HG02981 (cell line): ENCODE measurements around the gene AFF2.
"Not testable (repeated sequence)": the region's sequence is repeated elsewhere in the genome, so short reads cannot be mapped to it uniquely, and the experiment has no call there.

ENCODE experiments used
- ATAC-seq: cut with Tn5 transposase; IDR thresholded peaks from one replicate; pipeline ENCODE4 v1.9.1; 2021; ENCODE audit warnings: mild to moderate bottlenecking, moderate library complexity; ENCODE audit not compliant: unreplicated experiment

AFF2 gene

DNA sequence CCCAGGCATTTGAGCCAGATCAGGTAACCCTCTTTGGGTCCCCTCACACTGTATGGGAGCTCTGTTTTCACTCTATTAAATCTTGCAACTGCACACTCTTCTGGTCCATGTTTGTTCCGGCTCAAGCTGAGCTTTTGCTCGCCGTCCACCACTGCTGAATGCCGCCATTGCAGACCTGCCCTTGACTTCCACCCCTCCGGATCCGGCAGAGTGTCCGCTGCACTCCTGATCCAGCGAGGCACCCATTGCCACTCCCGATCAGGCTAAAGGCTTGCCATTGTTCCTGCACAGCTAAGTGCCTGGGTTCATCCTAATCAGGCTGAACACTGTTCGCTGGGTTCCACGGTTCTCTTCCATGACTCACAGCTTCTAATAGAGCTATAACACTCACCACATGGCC lies 406.2 kb downstream of the AFF2 start:
- not testable (repeated sequence) for ATAC-seq

DNA sequence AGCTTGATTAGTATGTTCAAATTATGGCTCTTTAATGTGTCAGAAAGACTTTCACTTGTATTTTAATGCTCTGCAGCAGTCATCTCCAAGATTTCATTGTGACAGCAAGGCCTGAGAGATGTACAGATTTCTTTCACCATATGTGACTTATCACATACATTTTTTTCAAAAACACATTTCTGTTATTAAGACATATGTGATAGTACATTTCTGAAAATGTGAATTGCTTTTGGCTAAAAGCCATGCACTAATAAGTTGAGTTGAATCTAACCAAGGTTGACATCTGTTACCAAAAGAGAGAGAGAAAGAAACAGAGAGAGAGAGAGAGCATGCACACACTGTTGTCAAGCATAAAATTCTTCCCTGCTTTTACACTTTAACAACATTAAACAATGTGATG lies 409.3 kb downstream of the AFF2 start:
- ATAC-seq: no peak

DNA sequence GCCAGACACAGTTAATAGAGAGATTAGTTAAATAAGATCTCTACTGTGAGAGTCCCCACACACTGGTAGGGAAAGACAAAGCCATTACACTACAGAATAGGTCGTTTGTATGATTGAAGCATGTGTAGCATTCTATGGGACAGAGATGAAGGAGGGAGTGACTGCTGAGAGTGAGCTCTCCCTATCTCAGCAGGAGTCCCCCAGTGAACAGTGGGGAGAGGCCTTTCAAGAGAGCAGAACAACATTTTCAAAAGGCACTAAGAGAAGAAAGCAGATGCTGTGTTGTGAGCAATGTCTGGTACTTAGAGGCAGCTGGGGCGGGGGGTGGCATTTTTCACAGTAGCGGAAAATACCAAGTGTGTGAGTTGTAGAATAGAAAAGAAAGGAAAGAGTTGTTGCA lies 413.6 kb downstream of the AFF2 start:
- ATAC-seq: no peak

DNA sequence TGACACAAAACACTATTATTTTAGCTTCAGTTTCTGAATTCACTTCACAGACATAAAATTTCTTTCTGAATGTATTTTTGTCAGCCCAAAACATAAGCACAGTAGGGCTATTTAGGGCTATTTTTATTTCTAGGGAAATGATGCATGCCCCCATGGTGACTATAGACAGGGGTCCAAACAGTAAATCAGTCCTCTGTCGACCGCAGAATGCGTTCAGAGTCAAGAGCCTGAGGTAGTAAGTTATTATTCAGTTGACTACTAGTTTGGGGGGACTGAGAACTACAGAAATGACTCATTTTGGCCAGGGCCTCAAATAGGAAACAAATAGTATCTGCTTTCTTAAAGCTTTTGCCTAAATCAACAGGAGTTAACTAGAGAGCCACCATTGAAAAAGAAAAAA lies 414.4 kb downstream of the AFF2 start:
- peak; percentile 79 for ATAC-seq

DNA sequence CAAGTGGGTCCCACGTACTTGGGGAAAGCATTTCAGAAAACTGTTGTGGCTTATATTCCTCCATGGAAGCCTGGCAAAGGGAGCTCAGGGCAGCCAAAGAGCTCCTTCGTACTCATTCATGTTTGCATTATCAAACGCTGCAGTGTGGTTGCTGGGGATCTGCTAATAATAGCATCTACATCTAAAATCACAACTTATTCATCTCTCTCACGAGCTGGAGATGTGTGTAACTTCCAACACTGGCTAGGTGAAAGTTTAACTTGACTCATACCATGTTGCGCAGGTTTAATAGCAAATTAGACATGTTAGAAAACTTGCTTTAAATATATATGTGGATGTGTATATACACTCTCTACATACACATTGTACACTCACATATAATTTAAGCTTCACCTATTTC lies 415.1 kb downstream of the AFF2 start:
- no peak for ATAC-seq

DNA sequence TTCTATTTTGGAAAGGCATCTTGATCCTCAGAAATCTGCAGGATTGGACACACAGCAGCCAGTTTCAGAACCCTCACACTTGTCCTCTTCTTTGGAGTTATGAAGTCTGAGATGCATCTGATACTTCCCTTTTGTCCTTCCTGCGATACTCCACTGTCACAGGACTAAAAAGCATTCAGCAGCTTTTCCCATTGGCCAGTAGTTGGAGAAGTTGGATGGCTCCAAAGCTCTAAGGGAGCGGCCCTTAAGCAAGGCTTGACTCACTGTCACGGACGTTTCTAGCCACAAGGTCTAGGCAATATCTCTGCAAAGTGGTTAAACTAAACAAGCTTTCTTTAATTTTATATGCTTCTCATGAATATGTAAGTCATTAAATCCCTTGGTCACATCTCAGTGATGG lies 417.0 kb downstream of the AFF2 start:
- ATAC-seq: no peak

DNA sequence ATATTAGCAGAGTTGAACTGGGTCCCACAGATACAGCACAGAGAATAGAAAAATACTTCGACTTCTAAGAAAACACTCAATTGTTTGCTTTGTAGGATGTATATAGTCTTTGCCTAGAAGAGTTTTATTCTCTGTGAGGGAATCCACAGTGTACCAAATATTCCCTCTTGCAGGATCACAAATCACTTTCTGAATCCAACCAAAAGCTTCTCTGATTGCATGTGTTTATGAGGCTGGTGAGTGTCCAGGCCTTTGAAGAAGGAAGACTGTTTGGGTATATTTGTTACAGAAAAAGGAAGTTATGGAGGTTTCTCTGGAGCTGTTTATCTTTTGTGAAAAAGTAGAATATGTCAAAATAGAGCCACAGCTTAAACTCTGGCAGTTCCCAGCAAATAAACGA lies 423.2 kb downstream of the AFF2 start:
- no peak for ATAC-seq

DNA sequence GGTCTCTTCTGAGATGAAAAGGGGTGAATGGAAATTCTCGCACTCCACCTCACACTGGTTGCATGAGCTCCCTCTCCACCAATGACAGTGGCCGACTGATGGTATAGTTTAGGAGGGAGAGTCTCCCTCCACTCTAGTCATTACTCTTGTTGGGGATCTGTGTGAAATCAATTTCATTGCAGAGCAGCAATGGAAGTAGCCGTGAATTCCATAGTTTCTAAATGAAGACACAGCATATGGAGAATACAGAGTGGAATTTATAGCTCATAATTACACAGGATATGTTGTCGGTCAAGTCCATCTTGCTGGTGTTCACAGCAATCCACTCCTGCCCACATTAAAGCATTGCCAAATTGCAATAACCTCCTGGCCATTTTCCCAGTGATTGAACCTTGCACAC lies 426.0 kb downstream of the AFF2 start:
- no peak for ATAC-seq

DNA sequence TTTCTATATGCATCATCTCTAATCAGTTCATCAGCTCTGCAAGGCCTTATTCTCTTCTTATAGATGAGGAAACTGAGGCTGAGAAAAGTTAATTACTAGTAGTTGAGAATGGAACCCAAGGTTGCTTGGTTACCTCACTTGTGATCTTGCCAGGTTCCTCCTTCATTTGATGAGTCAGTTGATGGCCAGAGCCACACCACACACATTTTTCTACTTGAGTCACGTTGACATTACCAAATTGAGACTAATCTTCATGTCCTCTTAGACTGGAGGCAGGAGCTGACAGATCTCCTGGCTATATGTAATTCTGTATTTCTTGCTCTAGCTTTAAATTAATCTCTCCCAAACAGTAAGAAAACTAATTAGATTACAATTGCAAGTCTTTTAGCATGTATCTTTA lies 428.4 kb downstream of the AFF2 start:
- no peak for ATAC-seq

DNA sequence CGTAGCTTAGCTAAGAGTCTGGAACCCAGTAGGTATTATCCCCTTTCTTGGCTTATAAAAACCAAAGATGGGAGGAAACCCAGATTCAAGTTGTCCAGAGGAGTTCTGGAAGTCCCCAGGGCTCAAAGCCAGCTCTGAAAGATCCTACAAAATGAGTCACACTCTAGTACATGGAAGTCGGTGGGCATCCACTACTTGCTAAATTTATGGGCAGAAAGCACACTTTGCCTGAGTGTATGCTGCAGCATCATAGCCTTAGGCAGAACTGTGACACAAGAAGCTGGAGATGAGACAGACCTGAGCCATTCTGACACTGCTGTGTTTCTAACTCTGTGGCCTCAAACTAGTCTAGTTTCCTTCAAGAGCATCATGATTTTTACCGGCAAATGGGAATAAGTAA lies 429.3 kb downstream of the AFF2 start:
- no peak for ATAC-seq

DNA sequence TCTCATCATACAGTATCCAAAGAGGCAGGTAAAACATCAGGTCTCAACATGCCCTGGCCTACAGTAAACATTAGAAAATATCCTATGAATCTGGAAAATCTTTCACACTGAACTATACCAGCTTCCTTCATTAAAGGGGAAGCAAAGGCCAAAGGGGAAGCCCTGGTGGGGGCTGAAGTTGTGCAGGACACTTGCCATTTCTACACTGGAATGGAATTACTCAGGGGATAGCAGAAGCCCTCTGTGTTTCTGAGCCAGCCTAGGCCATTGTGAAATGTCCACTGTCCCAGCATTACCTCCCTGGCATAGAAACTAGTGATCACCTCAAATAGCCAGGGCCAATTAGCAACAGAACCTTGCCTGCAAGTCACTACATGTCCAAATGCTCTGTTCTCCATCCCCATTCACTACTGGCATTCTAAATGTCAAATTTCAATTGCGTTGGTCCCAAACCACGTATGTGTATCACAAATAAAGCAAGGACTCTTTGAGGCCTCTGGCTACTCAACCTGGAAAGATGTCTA lies 429.9 kb downstream of the AFF2 start:
- no peak for ATAC-seq

DNA sequence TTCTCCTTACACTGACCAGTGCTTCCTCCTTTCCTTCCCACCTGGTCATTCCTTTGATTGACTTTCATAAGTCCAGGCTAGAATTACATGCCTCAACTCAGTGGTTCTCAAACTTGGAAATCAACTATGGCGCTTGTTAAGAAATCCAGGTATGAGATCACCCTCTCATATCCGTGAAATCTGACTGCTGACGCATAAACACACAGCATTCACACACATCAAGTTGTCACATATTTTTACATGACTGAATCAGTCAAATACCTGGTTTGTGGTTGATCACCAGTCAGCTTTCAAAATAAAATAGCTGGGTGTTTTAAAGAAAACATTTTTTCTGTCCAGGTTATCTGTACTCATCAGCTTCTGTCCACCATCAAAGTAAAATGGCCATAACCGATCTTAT lies 433.5 kb downstream of the AFF2 start:
- ATAC-seq: no peak

DNA sequence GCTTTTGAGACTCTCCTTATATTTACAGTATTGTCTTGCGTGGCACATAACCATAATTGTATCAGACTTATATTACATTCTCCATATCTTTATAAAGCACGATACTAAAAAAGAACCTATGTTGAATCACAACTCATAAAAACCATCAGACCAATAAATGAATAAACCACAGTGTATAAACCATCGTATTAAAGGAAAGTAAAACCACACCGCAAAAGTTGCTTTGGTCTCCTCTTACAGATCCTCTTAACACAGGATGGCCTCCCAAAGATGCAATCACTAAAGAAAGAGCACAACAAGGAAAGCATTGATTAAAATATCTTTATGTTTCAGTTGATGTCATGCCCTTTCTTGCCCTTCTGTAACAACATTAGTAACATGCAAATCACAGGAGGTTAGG lies 437.9 kb downstream of the AFF2 start:
- ATAC-seq: no peak

DNA sequence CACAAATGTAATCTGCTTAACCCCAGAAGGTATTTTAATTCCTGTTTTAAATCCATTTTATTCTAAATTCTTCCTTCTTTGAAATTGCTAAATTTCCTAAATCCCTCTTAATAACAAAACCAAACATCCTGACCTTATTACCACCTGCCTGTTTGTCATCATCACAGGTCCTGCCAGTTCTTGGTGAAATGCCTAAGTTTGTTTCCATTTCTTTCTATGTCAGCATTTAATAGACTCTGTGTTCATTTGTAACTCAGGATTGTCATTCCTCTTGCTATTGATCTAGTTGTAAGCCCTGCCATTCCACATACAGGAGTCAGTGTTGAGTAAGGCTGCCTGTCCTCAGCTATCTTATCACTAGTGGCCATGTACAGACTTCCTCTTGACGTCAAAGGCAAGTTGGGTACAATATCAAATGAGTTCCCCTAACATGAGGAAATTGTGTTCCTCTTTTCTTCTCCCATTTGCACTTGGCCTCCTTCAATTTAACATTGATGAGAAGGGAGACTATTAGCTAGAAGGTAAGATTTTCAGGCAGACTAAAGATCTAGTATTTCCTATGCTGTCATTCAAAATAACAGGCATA lies 440.1 kb downstream of the AFF2 start:
- ATAC-seq: no peak

DNA sequence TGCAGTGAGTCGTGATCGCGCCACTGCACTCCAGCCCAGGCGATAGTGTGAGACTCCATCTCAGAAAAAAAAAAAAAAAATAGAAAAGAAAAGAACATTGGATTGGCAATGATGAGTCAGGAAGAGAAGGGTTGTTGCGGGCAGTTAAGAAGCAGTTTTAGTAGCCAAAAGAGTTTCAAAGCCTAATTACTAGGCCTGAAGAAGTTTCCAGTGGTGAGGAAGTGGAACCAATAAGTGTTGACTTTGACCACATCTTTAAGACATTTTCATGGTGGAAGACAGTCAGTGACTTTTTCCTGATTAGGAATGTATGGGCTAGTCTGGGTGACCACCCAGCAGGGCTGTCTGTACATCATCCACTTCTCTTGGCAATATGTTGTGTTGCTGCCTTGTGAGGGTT lies 442.3 kb downstream of the AFF2 start:
- no peak for ATAC-seq

DNA sequence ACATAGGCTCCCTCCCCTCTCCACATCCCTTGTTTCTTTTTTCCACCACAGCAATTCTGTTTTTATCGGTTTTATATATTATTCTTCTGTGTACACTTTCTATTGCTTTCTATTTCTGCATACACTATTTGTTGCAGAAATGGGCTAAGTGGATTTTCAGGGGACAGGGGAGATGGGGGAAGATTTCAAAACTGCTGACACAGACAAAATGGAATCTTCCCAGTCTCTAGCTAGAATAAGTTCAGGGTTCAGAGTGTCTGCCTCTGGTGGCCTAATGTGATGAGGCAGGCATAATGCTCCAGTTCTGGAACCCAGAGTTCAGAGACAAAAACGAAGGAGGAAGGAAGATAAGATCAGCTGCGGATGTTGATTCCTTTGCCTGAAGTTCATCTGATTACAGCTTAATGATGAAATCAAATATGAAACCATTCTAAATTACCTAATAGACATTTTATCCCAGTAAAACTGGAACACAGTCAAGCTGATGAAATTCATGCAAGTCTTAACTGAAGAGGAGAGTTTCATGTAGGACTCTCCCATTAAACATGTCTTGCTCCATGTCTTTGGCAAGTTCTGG lies 447.1 kb downstream of the AFF2 start:
- ATAC-seq: no peak

DNA sequence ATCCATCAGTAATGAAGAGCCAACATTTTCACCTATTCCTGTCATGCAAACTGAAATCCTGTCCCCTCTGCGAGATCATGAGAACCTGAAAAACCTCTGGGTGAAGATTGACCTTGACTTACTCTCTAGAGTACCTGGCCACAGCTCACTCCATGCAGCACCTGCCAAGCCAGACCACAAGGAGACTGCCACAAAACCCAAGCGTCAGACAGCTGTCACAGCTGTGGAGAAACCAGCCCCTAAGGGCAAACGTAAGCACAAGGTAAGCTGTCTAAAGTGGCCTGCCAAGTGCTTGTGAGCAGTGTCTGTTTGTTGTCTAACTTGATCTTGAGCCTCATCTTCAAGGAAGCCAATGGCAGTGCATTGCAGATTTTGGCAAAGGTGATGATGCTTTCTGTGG lies 455.9 kb downstream of the AFF2 start:
- ATAC-seq: no peak

DNA sequence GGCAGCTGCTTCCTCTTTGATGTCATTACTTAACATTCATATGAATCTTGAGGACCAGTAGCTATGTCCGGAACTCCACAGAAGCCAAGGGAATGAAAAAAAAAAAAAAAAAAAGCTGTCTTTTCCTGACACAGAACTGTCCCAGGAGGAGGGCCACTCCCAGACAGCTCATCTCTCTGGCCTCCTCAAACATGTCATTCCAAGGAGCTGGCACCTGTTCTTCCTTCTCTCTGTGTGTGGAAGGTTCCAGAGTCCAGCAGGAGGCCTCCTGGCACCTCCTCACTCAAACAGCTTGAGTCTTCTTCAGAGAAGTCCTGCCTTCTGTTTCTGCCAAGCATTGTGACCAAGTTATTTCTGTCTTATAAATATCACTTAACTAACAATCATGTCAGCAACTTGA lies 458.5 kb downstream of the AFF2 start:
- no peak for ATAC-seq

DNA sequence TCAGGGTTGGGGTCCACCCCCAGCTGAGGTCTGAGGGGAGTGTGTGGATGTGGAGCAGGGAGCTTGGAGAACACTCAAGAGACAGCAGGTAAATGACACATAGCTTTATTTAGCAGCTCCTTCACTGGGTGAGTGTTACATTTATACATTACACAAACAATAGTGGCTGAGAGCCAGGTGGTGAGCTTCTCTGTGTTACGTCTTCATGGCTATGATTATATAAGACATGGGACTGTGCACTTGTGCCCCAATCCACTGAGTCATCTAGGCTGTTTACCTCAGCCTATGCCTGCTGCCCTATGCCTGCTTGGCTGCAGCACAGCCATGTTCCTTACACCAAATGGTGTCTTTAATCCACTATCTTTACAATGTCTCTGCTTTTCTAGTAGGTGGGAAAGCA lies 459.6 kb downstream of the AFF2 start:
- no peak for ATAC-seq

DNA sequence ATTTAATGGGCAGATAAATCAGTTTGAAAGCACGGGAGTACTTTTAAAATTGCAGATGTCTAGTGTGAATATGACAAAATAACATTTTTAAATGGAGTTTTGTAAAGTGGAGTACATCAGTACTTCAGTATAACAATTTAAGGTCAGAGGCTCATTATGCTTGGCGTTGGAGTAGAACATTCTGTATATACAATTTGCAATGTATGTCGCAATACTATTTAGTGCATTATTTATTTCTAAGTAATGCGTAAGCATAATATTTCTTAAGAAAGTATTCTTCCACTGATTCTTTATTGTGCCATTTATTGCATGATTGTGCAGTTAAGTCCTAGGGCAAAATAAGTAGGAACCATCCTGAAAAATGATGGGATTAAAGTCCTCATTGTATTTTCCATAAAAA lies 461.6 kb downstream of the AFF2 start:
- ATAC-seq: no peak

DNA sequence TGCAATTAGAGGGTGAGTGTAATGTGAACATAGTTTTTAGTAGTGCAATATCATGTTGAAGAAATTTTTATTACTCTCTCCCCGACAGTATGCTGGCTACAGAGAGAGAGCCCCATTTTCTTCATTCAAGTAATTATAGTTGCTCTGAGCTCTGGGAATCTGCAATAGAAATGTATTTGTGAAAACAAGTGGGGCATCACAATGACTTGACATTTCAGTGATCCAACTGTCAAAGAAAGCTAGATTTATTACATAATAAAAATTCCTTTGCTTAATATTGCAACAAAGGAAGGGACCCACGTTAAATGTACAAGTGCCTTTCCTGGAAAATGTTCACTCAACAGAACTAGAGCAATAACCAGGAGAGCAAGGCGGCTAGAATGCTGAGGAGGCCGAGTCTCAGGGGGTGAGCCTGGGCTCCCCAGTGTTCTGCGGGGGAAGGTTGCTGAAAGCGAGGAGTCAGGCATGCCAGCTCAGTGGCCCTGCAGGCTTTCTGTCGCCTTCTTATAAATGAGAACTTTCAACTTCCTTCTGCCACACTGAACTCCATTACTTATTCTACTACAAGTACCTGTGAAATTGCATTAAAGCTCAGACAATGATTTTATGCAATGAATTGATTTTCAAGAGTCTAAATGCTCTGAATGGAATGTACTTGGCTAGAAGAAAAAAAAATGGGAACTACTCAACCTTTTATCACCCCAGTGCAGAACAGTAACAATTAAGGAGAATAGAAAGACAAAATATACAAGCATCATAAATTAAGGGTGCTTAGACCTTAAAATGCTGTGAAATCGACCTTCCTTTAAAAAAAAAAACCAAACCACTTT lies 476.4 kb downstream of the AFF2 start:
- no peak for ATAC-seq

DNA sequence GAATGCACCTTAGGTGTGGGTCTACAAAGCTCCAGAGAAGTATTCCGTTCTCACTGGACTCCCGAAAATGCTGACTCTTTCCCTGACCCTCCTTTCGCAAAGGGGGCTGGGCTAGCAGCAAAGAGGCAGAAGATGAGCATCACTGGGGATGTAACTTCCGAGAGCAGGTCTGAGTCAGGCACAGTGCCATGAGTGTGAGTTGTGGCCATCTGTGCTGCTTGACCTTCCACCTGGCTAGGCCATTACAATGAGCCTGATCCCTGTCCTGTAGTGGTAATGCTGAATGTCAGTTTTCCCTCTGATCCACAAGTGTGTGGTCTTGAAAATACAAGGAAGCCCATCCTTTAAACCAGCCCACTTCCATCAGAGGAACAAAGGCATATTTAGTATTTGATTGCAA lies 479.4 kb downstream of the AFF2 start:
- ATAC-seq: no peak
